GM19099 (cell line): ENCODE data around the gene KCNJ12.

Experiments used
- POLR2A ChIP-seq: IDR thresholded peaks from 3 replicates; pipeline ENCODE4 v1.6.1; 2011; ENCODE audit warnings: low read depth; ENCODE audit not compliant: insufficient read length; ENCODE audit errors: extremely low read depth

KCNJ12 gene

DNA sequence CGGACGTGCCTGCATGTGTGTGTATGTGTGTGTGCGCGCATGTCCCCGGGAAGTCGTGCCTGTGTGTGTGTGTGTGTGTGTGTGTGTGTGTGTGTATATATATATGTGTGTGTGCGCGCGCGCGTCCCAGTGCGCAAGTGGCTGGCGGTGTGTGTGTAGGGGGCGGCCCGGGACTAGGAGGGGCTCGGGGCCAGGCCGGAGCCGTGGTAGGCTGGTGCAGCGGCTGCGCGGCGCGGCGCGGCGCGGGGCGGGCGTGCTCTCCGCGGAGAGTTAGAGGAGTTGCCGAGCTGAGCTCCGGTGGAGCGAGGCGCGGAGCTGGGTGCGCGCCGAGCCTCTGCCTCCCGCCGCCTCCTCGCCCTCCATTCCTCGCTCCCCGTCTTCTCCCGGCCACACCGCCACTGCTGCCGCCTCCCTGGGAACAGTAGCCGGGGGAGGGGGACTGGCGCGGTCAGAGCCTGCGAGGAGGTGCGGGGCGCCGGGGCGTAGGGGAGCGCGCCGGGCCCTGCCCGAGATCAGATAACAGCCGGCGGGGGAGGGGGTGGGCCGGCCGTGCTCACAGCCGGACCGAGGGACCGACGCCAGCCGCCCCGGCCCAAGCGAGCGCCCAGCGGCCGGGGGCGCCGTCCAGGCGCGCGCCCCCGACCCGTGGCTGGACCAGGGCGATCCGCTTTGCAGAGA, at the start of gene KCNJ12:
Gene KCNJ12, plus strand, starts transcription at position 277 of the 678 bp plus-strand sequence. CDS start 38,986 bp downstream, outside the sequence.
- TF ChIP-seq POLR2A, result no peak

DNA sequence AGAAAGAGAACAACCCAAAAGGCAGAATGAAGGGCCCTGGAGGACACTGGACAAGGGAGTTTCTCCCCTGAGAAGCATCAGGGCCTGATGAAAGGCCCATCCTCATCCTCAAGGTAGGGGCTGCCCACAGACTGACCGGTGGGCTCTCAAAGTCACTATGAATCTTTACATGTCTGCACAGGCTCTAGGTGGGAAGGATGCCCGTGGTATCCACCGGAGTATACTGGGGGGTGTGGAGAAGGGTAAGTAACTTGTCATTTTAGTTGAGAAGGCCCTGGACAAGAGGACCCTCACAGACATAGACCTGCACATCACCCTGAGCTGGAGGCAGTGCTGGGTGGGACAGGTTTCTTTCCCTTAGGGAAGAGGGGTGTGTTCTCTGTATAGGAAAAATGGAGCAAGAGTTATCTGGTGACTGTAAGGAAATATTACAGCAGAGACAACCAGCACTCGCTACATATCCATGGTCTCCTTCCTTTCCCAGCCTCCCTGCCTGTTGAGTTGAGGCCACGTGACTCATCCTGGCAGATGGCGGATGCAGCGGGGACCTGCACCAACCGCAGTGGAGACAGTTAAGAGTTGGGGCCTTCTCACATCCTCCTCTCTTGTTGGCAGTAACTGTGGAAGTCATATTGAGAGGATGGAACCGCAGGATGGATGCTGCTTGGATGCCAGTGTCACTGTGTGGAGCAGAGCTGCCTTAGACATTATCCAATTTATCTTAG, 45.6 kb upstream of the KCNJ12 start:
- no peak for TF ChIP-seq POLR2A

DNA sequence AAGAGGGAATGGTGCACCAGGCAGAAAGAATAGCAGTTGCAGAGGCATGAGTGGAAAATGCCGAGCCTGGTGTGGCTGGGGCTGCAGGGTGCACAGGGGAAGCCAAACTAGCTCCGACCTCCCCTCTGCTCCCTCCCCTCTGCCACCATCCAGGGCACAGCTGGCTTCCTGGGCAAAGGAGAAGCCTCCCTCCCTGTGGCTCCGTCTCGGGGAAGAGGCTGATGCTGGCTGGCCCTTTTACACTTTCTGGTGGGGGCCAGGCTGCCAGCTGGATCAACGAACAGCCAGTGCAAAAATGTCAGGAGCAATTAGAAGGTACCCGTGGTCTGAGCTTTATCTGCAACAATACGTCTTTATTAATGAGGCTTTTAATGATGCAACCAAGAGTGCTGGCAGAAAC, 37.1 kb upstream of the KCNJ12 start:
- no peak for TF ChIP-seq POLR2A

DNA sequence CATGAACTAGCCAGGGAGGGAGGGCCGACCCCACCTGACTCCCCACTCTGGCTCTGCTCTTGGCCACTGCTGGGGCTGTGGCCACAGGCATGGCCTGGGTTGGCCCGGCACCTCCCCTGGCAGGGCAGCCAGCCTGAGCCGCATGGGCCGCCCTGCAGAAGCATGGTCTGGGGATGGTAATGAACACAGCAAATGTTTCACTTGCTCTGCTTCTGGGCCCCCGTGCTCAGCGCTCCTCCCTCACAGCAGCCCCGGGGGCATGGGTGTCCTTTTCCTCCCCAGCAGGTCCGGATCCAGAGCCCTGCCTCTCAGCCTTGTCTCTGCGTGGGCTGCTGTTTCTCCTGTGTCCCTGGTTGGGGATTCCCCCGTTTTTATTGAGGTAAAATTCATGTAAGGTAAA, 30.9 kb upstream of the KCNJ12 start:
- TF ChIP-seq POLR2A, result no peak

DNA sequence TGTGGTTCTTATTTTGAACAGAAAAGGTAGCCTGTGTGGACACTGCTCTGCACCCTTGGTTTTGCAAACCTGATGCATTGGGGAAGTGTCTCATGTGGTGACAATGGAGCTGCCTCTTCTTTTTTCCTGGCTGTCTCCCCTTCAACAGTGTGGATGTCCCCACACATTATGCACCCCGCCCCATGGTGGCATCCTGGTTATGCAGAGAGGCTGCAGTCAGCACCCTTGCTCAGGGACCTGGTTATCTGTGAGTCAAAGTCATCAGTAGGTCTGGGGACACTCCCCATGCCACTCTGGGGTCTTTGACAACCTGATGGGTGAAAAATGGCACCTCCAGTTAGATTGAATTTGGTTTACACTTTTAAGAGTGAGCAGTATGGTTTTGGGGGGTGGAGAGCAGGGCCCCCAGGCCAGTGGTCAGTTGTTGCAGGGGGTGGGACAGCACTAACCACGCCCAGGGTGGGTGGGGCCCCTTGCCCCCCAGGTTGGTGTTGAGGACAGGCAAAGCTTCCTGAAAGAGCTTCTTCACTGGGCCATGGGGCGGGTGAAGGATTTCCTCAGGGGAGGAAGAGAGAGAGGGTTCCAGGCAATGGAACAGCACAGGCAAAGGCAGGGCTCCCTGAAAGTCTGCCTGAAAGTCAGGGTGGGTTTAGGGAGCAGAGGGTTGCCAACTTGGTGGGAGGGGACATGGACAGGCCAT, 24.6 kb upstream of the KCNJ12 start:
- TF ChIP-seq POLR2A, result no peak

DNA sequence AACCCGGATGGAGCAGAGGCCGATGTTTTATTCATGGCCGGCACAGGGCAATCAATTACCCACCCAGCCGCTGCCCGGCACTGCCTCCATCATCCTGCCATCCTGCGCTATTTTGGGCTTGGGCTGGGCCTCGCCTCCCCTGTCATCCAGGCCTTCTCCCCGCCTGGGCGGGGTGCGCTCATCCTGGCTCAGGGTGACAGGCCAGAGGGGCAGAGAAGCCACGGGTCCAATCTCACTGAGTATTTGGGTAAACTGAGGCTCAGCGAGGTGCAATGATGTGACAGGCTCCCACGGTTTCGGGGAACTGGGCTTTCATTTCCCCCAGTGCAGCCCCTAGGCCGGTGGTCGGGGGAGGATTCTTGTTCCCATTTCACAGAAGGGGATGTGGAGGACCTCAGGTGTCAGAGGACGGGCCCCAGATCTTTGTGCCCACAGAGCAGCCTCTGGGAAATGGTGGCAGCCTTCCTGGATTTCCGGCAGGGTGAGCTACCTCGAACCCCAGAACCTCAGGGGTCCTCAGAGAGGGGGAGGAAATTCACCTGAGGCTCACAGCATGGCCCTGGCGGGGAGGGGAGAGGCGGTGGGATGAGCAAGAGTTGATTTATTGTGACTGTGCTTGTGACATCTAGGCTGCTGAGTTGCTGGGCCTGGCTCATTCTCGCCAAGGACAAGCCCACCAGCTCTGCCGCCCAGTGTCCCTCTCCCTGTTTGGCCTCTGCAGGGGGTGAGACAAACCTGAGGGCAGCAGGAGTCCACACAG, 23.8 kb upstream of the KCNJ12 start:
- no peak for TF ChIP-seq POLR2A

DNA sequence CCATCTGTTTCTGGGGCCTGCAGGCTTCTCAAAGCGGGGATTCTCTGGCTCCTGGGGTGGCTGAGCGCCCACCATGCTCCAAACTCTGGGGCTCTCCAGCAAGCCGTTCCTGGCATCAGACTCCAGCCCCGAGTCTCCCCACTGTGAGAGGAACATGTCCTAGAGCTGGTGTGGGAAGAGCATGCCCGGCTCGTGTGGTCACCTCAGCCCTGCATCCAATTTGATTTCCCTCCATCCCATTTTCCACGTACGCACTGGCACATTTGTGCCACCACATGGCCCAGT, 23.2 kb upstream of the KCNJ12 start:
- no peak for TF ChIP-seq POLR2A

DNA sequence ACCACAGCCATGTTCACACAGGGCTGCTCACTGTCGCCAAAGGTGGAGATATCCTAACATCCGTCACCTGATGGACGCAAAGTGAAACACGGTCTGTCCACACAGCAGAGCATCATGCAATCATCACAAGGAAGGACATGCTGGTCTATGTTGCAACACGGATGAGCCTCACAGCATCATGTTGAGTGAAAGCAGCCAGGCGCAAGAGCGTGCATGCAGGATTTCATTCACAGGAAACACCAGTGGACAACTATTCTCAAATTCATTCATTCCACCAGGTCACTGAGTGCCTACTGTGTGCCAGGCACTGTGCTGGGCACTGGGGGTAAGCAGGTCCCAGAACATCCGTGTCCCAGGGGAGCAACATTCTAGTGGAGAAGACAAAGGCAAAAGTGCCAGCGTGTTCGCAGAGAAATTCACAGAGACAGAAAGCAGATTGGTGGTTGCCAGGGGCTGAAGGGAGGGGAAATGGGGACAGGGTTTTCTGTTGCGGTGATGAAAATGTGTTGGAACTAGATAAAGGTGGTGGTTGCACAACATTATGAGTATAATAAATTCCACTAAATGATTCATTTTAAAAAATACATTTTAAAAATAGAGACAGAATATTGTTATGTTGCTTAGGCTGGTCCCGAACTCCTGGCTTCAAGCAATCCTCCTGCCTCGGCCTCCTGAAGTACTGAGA, 22.7 kb upstream of the KCNJ12 start:
- no peak for TF ChIP-seq POLR2A

DNA sequence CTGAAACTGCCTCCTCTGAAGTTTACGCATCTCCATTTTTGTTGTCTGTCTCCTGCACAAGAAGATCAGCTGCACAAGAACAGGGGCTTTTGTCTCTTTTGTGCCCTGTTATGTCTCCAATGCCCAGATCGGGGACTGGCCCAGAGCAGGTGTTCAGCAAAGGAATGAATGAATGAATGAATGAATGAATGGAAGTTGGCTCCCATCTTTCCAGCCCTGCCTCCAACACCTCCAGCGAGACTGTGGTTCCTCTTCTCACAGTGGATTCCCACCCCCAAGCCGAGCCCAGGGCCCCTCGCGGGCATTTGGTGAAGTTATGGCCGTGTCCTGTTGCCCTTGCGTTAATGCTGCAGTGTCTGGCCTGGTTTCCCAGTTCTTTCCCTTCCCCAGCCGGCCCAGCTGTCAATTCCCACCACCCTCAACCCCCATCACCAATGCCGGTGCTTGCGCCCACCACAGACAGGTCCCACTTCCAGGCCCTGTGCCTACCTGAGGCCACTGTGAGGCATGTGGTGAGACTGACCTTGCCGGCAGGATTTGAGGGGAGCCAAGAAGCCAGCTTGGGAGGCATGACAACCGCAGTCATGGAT, 21.3 kb upstream of the KCNJ12 start:
- no peak for TF ChIP-seq POLR2A

DNA sequence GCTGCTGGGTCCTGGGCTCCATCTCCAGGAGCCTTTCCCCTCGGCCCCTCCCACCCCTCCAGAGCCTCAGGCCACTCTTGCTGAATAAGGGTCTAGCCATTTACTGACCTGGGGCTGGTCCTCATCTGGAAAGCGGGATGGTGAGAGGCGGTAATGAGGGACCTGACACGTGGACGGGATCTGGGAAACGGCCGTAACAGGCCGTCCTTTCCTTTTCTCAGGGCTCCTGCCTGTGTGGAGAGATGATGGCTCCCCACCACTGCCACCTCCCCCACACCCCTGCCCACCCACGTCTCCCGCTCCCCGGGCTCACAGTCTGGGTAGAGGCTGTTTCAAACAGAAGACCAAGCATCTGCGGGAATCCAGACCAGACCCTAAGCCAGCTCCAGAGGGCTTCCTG, 20.6 kb upstream of the KCNJ12 start:
- TF ChIP-seq POLR2A, result no peak

DNA sequence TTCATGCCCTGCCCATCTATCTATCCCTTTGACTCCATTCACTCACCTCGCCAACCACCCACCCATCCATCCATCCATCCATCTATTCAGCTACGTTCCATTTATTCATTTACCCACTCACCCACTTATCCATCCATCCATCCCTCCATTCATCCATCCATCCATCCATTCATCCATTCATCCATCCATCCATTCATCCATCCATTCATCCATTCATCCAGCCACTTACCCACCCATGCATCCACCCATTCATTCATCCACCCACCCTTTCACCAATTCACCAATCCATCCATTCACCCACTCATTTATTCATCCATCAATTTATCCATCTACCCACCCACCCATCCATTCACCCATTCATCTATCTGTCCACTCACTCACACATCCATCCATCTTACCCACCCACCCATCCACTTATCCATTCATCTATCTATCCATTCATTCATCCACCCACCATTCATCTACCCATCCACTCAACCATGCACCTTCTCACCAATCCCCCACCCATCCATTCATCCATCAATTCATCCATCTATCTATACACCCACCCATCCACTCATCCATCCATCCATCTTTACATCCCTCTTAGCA, 19.5 kb upstream of the KCNJ12 start:
- no peak for TF ChIP-seq POLR2A

DNA sequence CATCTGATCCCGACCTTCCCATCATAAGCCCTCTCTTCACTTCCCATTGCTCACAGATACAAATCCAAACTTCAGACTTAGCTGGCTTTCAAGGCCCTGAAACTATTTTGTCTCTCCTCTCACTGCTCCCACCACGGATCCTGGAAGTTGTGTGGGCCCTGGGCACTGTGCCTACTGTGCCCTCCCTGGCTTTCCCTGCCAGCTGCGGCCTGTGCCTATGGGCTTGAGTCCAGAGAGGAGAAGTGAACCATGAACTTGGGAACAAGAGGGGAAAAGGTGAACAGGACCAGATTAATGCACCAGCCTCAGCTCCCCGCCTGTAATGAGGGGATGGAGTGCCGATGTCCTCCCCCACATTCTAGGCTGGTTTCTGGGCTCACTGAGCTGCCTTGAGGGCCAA, 18.9 kb upstream of the KCNJ12 start:
- no peak for TF ChIP-seq POLR2A

DNA sequence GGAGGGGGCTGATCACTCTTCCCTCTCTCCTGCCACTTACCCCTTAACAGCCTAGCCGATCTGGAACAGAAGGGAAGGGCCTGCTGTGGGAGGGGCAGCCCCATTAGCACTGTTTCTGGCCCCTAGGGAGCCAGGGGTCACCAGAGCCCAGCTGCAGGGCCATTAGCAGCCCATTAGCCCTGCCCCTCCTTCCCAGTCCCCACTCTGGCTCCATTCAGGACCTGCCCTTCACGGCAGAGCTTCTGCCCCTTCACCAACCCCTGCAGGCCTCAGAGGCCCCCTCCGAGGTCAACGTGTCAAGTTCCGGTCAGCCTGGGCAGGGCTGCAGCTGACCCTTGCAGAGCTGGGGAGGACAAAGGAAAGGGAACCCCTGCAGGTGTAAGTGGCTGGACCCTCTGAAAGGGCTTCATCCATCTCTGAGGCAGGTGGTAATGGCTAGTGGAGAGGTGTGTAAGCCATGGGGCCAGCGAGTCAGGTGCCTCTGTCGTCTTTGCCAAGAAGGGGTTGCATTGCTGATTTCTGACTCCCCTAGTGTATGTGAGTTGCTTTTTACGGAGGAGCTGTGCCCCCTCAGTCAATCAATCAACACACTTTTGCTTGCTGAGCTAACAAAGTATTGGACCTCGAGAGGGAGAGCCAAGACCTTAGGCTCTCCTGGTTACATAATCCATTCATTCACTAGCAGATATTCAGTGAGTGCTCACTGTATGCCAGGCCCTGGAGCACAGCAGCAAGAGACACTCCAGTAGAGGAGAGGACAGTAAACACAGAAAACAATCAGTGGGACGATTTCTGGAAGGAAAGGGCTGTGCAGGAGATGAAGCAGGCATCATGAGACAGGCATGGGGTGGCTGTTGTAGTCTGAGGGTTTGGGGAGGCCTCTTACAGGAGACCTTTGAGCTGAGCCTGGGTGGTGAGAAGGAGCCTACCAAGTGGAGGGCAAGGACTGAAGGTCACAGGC, 18.2 kb upstream of the KCNJ12 start:
- TF ChIP-seq POLR2A, result no peak
